ENCODE results near the gene PCDHGA8.

The PCDHGA8 gene

DNA sequence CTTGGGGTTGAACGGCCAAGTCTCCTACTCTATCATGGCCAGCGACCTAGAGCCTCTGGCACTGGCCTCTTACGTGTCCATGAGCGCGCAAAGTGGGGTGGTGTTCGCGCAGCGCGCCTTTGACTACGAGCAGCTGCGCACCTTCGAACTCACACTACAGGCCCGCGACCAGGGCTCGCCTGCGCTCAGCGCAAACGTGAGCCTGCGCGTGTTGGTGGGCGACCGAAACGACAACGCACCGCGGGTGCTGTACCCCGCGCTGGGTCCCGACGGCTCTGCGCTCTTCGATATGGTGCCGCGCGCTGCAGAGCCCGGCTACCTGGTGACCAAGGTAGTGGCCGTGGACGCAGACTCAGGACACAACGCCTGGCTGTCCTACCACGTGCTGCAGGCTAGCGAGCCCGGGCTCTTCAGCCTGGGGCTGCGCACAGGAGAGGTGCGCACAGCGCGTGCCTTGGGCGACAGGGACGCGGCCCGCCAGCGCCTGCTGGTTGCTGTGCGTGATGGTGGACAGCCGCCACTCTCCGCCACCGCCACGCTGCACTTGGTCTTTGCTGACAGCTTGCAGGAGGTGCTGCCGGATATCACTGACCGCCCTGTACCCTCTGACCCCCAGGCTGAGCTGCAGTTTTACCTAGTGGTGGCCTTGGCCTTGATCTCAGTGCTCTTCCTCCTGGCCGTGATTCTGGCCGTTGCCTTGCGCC, 7.3 kb downstream of the PCDHGA8 start (continued):
- TF ChIP-seq ZNF670 (tag by site-specific recombination; IDR thresholded peaks at IDR 0.05; ENCODE audit: low read depth) (no peak), KLF10 (tag by site-specific recombination; IDR thresholded peaks at IDR 0.05) (no peak), RBAK (tag by site-specific recombination; IDR thresholded peaks at IDR 0.05) (no peak), ZNF677 (tag by site-specific recombination; IDR thresholded peaks at IDR 0.05) (no peak), EGR2 (tag by site-specific recombination; IDR thresholded peaks at IDR 0.05; ENCODE audit: low read depth) (no peak), ZNF248 (tag by site-specific recombination; IDR thresholded peaks at IDR 0.05) (no peak), ZFP69B (tag by site-specific recombination; IDR thresholded peaks at IDR 0.05) (no peak)
- TF ChIP-seq, protein P1, sequence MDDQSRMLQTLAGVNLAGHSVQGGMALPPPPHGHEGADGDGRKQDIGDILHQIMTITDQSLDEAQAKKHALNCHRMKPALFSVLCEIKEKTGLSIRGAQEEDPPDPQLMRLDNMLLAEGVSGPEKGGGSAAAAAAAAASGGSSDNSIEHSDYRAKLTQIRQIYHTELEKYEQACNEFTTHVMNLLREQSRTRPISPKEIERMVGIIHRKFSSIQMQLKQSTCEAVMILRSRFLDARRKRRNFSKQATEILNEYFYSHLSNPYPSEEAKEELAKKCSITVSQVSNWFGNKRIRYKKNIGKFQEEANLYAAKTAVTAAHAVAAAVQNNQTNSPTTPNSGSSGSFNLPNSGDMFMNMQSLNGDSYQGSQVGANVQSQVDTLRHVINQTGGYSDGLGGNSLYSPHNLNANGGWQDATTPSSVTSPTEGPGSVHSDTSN (CRISPR knock-in tag; IDR thresholded peaks at IDR 0.05) = no peak
- TF ChIP-seq, protein P2, sequence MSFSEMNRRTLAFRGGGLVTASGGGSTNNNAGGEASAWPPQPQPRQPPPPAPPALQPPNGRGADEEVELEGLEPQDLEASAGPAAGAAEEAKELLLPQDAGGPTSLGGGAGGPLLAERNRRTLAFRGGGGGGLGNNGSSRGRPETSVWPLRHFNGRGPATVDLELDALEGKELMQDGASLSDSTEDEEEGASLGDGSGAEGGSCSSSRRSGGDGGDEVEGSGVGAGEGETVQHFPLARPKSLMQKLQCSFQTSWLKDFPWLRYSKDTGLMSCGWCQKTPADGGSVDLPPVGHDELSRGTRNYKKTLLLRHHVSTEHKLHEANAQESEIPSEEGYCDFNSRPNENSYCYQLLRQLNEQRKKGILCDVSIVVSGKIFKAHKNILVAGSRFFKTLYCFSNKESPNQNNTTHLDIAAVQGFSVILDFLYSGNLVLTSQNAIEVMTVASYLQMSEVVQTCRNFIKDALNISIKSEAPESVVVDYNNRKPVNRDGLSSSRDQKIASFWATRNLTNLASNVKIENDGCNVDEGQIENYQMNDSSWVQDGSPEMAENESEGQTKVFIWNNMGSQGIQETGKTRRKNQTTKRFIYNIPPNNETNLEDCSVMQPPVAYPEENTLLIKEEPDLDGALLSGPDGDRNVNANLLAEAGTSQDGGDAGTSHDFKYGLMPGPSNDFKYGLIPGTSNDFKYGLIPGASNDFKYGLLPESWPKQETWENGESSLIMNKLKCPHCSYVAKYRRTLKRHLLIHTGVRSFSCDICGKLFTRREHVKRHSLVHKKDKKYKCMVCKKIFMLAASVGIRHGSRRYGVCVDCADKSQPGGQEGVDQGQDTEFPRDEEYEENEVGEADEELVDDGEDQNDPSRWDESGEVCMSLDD (tag by site-specific recombination; IDR thresholded peaks at IDR 0.05) = no peak
- TF ChIP-seq, protein P3, sequence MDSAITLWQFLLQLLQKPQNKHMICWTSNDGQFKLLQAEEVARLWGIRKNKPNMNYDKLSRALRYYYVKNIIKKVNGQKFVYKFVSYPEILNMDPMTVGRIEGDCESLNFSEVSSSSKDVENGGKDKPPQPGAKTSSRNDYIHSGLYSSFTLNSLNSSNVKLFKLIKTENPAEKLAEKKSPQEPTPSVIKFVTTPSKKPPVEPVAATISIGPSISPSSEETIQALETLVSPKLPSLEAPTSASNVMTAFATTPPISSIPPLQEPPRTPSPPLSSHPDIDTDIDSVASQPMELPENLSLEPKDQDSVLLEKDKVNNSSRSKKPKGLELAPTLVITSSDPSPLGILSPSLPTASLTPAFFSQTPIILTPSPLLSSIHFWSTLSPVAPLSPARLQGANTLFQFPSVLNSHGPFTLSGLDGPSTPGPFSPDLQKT (IDR thresholded peaks at IDR 0.05; ENCODE audit: borderline replicate concordance, low read depth, low read length) = no peak

DNA sequence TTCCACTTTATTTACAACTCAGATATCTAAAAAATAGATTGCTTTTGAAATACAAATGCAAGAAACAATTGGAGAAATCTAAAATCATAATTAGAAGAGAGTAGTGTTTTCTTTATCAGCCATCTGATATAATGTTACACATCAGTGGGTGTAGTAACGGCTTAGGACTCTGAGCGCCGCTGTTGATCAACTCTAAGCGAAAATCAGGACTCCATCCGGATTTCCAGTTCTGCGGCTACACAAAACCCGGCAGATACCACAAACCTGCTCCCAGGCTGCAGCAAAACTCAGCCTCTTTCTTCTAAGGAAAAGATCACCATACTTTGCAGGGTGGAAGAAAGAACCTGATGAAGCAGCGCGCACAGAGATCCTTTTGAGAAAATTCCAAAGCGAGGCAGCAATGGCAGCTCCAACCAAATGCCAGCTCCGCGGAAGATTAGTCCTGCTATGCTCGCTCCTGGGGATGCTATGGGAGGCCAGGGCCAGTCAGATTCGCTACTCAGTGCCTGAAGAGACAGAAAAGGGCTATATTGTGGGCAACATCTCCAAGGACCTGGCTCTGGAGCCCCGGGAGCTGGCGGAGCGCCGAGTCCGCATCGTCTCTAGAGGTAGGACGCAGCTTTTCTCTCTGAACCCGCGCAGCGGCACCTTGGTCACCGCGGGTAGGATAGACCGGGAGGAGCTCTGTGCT, 10.3 kb downstream of the PCDHGA8 start, which contains the start of gene PCDHGA9:
Gene PCDHGA9, plus strand, starts transcription at position 226 of the 691 bp plus-strand sequence. Its CDS starts 175 bp downstream, at position 401.
- Histone ChIP-seq H3K4me3 (ENCODE audit: low read depth, low read length) (no peak within 1 kb of the TSS), H3K4me1 (ENCODE audit: control insufficient read depth, insufficient read depth, low read length) (no peaks in the 10 kb centered on the region), H3K36me3 (ENCODE audit: control insufficient read depth in 2 of 2, insufficient read depth in 1 of 2, low read length in 2 of 2) (no peaks in the 10 kb centered on the region), H3K9me3 (ENCODE audit: control insufficient read depth, insufficient read depth, low read depth, low read length) (no peaks in the 10 kb centered on the region; the same call in 1 of the 2 replicates), H3K27ac (ENCODE audit: extremely low read depth, low read depth, low read length) (no peak within 1 kb of the TSS)
- ChIA-PET CTCF (interaction anchor here (0.8 kb wide), 2 partner anchors 20 to 155 kb away, joined by 3 to 4 read pairs; partner anchors contain the start of gene PCDHGA7), POLR2A (no interaction called here)
- no peak for TF ChIP-seq REPIN1 (tag by site-specific recombination; IDR thresholded peaks at IDR 0.05; ENCODE audit: low read depth)
- TF ChIP-seq ZNF776 (tag by site-specific recombination; IDR thresholded peaks at IDR 0.05; ENCODE audit: borderline replicate concordance) = no peak
- TF ChIP-seq ZNF521 (tag by site-specific recombination; IDR thresholded peaks at IDR 0.05) = no peak
- no peak for TF ChIP-seq ZNF791 (tag by site-specific recombination; IDR thresholded peaks at IDR 0.05)
- TF ChIP-seq ZNF623 (tag by site-specific recombination; IDR thresholded peaks at IDR 0.05) = no peak
- no peak for TF ChIP-seq ZNF2 (tag by site-specific recombination; IDR thresholded peaks at IDR 0.05)
- no peak for TF ChIP-seq SP2 (tag by site-specific recombination; IDR thresholded peaks at IDR 0.05)
- TF ChIP-seq ZNF423 (tag by site-specific recombination; IDR thresholded peaks at IDR 0.05) = no peak
